Neural crest cell (in vitro differentiated cells): ENCODE data around the gene NCK2. TPM values are rescaled to one million over a fixed set of nuclear protein-coding genes. Genes with fewer than 3 reads are reported as not detected.

Experiments used
- DNase-seq: peaks from one replicate; pipeline ENCODE4 v3.0.0; 2021; ENCODE audit warnings: low read depth, mixed read lengths, low spot score
- H3K27ac Mint-ChIP-seq: one replicate; pipeline ENCODE4 v1.8.0; 2021; ENCODE audit warnings: mild to moderate bottlenecking, mixed read lengths; ENCODE audit not compliant: unreplicated experiment
- H3K27me3 Mint-ChIP-seq: 2 replicates; pipeline ENCODE4 v1.8.0; 2021; ENCODE audit warnings: low read depth, mild to moderate bottlenecking, mixed read lengths
- H3K36me3 Mint-ChIP-seq: 2 replicates; pipeline ENCODE4 v1.8.0; 2021; ENCODE audit warnings: low read depth, mild to moderate bottlenecking, mixed read lengths
- H3K4me1 Mint-ChIP-seq: 2 replicates; pipeline ENCODE4 v1.8.0; 2021; ENCODE audit warnings: mixed read lengths
- H3K4me3 Mint-ChIP-seq: one replicate; pipeline ENCODE4 v1.8.0; 2021; ENCODE audit warnings: mild to moderate bottlenecking, mixed read lengths
- H3K9me3 Mint-ChIP-seq: 2 replicates; pipeline ENCODE4 v1.8.0; 2021; ENCODE audit warnings: mixed read lengths
- CTCF ChIP-seq: fragments of 200-600 bp; sonication (generic); conservative IDR thresholded peaks from 2 replicates; pipeline ENCODE4 v1.5.0; 2021; ENCODE audit warnings: antibody characterized with exemption, mild to moderate bottlenecking
- total RNA-seq: library from RNA; stranded (reverse); gene quantifications from 2 replicates; pipeline ENCODE4 v1.2.1, GENCODE V29; 2021

Gene NCK2
- total RNA-seq, 1 donor from 2014 or later: 71.9 TPM

- no peaks in the 10 kb centered on the region for H3K27me3 Mint-ChIP-seq
- H3K36me3 Mint-ChIP-seq: peaks cover 3% of the 10 kb centered on the region
- H3K9me3 Mint-ChIP-seq: peaks cover 8% of the 10 kb centered on the region
- no peak for DNase-seq
- no peak overlapping the region for H3K27ac Mint-ChIP-seq
- peaks cover 3% of the 10 kb centered on the region for H3K4me1 Mint-ChIP-seq
- no peak for TF ChIP-seq CTCF
- no peak overlapping the region for H3K4me3 Mint-ChIP-seq
These were observed 192.9 kb downstream of the NCK2 start for GRCh38 chr2:105937498-105938097.
